Adrenal gland (tissue), 5 donors: Measurements from ENCODE around the gene RINL.

ENCODE experiments used
- POLR2A ChIP-seq, 2 donors: fragments of 450-650 bp; IDR thresholded peaks; one replicate each; pipeline ENCODE4 v1.6.1; 2017; ENCODE audit warnings: antibody characterized with exemption in 2 of 2, mild to moderate bottlenecking in 2 of 2, moderate library complexity in 1 of 2
- TF ChIP-seq, protein P1 (sequence below), 6 experiments: fragments of 450-650 bp in 4 of 6; fragments of 200-600 bp in 2 of 6; sonication (generic) in 1 of 6; IDR thresholded peaks; 1 replicate in 5 of 6; 2 replicates in 1 of 6; pipeline versions ENCODE4 v1.5.1 to v1.8.0; 2016 to 2021; ENCODE audit warnings: antibody characterized with exemption in 6 of 6, mild to moderate bottlenecking in 2 of 6, moderate library complexity in 1 of 6
- donor health status: DM: no; HTN: no; CAD: no.

DNA sequence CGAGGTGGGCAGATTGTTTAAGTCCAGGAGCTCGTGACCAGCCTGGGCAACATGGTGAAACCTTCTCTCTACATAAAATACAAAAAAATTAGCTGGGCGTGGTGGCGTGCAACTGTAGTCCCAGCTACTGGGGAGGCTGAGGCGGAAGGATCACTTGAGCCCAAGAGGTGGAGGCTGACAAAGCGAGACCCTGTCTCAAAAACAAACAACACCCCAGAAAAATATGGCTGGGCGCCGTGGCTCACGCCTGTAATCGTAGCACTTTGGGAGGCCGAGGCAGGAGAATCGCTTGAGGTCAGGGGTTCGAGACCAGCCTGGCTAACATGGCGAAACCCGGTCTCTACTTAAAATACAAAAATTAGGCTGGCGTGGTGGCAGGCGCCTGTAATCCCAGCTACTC lies 24.9 kb downstream of the RINL start:
- TF ChIP-seq, protein P1, sequence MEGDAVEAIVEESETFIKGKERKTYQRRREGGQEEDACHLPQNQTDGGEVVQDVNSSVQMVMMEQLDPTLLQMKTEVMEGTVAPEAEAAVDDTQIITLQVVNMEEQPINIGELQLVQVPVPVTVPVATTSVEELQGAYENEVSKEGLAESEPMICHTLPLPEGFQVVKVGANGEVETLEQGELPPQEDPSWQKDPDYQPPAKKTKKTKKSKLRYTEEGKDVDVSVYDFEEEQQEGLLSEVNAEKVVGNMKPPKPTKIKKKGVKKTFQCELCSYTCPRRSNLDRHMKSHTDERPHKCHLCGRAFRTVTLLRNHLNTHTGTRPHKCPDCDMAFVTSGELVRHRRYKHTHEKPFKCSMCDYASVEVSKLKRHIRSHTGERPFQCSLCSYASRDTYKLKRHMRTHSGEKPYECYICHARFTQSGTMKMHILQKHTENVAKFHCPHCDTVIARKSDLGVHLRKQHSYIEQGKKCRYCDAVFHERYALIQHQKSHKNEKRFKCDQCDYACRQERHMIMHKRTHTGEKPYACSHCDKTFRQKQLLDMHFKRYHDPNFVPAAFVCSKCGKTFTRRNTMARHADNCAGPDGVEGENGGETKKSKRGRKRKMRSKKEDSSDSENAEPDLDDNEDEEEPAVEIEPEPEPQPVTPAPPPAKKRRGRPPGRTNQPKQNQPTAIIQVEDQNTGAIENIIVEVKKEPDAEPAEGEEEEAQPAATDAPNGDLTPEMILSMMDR (IDR thresholded peaks at IDR 0.05) = no peak
- TF ChIP-seq POLR2A (IDR thresholded peaks at IDR 0.05) = no peak
